GM21367 (cell line): ENCODE measurements around the gene GOLGA7B.

Experiments used
- ATAC-seq: cut with Tn5 transposase; IDR thresholded peaks from one replicate; pipeline ENCODE4 v1.9.1; 2021; ENCODE audit not compliant: unreplicated experiment

The GOLGA7B gene

DNA sequence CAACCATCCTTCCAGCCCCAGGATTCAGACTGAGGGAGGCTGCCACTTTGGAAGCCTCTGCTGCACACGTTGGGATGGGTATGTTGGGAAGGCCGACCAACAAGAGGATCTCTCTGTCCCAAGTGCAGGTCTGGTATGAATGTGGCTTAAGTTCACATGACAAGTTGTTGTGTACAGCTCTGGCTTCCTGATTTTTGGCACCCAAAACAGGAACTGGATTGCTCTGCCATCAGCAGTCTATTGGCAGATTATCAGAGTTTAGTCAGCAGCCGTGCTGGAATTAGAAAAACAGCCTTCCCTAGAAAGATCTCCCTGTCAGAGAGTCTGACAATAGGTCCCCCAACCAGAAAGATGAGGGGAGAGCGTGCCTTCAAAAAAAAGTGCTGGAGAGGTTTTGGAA lies 66.9 kb downstream of the GOLGA7B start:
- ATAC-seq, result no peak

DNA sequence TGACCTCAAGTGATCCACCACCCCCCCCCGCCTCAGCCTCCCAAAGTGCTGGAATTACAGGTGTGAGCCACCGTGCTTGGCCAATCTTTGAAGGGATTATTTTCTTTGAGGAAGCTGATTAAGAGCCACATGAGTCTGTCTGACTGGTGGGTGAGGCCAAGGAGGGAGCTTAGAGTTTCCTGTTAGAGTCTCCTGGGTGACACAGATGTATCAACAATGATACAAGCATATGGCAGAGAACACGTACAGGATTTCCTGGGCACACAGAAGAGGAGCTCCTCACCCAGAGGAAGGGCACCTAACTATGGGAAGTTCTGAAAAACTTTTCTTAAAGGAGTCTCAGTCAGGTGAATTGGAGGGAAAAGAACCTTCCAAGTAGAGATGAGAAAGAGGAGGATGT lies 69.4 kb downstream of the GOLGA7B start:
- no peak for ATAC-seq

DNA sequence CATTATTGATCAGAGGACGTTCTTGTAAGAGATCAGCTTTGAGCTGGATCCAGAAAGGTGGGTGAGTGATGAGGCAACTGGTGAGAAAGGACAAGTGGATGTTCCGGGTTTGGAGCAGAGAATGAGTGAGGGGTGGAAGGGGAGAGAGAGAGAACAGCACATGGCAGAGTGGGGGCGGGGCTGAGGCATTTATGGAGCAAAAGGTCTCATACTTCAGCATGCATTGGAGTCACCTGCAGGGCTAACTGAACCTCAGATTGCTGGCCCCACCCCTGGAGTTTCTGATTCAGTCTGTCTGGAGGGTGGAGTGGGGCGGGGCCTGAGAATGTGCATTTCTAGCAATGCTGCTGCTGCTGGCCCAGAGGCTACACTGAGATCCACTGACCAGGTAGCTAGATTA lies 71.2 kb downstream of the GOLGA7B start:
- ATAC-seq, result no peak
